HG03521 (cell line): ENCODE results near the gene DUOX1.
"Not testable (repeated sequence)": the region's sequence is repeated elsewhere in the genome, so short reads cannot be mapped to it uniquely, and the experiment has no call there.

Experiments
- ATAC-seq: cut with Tn5 transposase; IDR thresholded peaks from one replicate; pipeline ENCODE4 v1.9.1; 2021; ENCODE audit warnings: mild to moderate bottlenecking, moderate library complexity; ENCODE audit not compliant: unreplicated experiment

DUOX1 gene

DNA sequence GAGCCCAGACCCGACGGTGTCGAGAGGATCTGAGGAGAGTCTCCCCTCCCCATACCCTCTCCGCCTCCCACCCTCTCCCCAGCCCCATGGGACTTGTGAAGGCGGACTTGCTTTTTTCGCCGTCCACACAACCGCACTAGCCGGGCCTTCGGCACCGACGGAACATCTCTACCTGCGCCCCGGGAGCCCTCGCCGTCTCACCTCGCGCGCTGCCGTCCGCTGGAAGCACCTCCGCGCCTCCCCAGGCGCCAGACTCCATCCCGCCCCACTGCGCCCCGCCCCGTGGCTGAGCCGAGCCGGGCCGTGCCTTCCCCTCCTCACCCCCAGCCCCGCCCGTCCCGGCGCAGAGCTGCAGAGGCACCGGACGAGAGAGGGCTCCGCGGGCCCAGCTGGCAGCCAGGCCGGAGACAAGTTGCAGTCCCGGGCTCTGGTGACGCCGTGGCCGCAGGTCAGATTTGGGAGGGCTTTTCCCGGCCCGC lies at the start of gene DUOX1, which contains the start of gene DUOXA1:
Gene DUOX1 (plus strand): TSS at position 344 of the 479 bp plus-strand sequence. CDS start 1,973 bp downstream, outside the sequence.
Gene DUOXA1 (minus strand): TSS at position 229 of the 479 bp plus-strand sequence. CDS start 6,865 bp downstream, outside the sequence.
- no peak for ATAC-seq

DNA sequence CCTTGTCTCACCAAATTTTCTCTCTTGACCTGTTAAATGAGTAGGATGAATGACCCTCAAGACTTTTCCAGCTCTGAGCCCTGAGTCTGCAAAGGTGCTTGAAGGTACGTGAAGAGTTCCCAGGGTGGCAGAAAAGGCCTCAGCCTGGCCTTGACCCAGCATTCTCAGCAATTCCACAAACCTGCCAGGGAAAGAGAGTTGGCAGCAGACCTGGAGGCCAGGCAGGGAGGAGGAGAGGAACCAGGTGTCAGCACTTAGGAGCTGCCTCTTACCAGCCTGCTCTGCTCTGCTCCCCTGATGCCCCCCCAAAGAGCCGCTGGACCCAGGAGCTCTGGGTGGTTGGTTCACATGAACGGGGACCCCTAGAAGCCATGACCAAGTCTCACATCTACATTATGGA lies 49.2 kb upstream of the DUOX1 start:
- ATAC-seq: not testable (repeated sequence)

DNA sequence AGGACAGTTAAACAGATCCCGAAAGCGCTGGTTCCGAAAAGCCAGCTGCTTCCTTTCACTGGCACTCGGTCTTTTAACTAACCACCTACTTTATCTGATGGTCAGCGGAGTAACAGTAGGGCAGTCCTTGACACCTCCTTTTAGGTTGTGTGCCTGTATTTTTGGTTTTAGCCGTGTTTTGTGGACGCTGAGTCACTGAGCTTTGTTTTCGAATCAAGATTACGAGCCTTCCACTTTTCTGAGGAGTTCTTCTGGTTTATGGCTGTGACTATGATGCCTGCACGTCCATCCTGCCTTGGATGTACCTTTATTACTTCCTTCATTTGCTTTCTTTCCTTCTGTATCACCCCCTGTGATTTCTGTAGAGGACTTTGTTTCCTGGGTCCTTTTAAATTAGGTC lies 47.4 kb upstream of the DUOX1 start:
- not testable (repeated sequence) for ATAC-seq

DNA sequence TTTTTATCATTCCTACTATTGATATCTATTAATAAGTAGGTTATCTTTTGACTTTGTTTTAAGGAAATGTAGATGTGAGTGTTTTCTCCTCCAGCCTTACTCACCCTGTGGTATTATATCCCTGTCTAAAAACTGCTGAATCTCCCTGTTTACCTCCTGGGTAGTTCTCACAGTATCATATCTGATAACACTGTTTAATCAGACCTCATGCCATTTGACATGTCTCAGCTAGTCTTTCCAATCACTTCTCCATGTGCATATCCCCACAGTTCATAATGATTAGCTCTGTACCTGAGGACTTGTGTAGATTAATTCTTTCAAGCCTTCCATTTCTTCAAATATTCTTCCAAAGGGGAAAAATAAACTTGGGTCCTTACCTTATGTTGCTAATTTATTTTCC lies 46.6 kb upstream of the DUOX1 start:
- no peak for ATAC-seq

DNA sequence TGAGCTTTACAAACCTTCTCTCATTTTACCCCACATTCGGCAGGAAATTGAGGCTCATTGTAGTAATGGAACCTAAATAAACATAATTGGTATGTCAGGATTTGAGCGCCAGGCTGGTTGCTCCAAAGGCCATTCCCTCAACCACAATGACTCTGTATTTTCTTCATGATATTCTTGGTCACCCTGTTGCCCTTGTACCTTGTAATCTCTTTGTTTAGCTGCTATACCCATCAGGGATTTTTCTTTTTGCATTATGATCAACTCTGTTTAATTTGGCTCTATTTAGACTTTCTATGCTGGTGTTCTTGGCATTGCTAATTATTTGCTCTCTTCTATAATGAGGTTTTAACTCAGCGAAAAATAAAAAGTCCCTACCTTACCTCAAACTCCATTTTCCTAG lies 45.6 kb upstream of the DUOX1 start:
- no peak for ATAC-seq

DNA sequence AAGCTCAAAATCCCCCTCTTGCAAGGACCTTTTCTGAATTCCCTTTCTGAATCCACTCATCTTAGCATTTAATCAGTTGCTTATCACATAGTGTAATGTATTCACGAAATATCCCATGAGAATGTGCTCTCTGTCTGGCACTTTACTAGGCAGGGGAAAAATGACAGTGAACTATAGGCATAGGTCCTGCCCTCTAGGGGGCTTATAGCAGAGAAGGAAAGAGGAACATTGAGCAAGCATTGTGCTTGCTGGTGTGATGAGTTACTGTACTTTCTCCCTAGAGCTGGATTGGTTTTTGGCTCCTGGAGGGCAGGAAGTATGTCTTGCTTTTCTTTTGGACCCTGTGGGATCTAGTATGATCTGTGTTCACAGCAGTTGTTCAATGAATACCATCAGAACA lies 42.3 kb upstream of the DUOX1 start:
- ATAC-seq: no peak

DNA sequence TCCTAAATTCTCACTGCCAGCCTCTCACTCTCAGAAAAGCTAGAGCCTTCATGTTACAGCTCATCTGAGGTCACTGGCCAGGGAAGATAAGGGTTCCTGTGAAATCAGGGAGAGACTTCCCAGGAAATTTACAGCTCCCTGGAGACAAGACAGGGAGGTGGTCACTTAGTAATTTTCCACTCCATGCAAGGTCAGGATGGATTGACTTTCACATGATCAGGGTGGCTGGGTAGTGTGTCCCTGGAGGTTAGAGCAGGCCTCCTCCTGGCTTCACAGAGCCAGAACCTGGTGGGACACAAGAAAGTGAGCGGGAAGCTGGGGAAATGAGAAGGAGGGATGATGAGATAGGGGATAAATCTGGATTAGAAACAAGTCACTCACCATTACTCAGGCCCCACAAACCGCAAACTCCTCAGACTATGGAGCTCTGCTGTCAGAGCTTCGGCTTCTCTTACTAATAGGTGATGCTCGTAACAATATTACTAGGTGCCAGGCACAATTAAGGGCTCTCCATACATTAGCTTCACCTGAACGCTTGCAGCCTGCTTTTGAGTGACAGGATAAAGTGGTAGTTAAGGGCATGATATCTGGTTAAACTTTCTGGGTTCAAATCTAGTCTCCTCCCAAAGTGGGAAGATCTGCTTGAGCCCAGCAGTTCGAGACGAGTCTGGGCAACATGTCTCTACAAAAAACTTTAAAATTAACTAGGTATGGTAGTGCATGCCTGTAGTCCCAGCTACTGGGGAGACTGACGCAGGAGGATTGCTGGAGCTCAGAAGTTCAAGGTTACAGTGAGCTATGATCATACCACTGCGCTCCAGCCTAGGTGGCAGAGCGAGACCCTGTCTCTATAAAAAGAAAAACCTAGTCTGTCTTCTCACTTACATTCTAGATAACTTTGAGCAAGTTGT lies 40.7 kb upstream of the DUOX1 start:
- ATAC-seq: no peak

DNA sequence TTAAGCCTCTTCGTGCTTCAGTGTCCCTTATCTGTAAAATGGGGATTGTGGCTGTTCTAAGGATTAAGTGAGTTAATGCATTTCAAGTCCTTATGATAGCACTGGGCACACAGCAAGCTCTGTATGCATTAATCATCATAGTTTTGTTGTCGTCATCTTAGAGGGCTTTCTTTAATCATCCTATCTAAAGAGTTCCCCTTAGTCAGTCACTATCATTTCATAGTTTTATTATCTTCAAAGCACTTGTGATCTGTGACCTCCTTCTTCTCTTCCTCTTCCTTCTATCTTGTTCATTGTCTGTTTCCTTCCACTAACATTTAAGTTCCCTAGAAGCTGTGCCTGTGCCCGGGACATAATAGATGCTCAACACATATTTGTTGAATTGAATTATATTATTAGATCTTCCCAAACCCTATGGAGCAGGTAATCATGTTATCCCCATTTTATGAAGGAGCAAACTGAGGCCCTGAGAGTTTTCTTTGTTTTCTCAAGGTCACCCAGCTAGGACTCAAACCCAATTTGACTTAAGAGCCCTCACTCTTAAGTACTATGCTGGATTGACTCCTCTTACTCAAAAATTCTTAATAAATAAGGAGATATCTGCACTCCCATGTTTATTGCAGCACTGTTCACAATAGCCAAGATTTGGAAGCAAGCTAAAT lies 40.0 kb upstream of the DUOX1 start:
- ATAC-seq: no peak

DNA sequence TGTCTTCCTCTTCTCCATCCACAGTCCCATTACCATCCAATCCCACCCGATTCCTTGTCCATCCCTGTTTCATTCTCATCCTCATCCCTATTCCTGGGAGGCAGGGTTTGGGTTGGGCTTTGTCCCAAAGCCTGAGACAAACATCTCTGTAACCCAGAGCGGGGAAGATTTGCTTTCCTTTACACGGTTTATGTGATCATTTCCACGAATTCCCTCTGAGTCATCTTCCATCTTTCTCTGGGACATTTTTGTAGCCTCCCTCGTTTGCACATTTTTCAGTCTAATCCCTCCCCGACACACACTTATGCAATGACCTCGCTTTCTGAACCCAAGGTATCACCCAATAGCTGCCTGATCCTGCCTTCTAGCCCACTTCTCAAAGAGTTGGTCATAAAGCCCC lies 38.6 kb upstream of the DUOX1 start:
- no peak for ATAC-seq

DNA sequence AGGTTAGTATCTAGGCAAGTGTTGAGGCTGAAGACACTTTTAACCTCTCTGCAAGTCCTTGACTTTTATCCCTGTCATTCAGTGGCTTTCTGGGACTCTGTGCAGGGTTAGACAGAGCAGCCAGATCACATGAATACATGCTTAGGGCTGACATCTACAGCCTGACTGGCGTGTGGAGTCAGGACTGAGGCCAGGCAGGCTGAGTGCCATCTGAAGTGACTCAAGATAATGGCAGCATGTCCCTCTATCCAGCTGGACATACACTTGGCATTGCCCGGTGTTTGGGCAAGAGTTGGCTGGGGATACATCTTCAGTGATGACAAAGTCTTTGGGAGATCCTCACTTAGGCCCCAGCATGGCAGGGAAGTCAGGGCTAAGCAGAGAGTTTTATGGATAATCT lies 38.2 kb upstream of the DUOX1 start:
- ATAC-seq: no peak

DNA sequence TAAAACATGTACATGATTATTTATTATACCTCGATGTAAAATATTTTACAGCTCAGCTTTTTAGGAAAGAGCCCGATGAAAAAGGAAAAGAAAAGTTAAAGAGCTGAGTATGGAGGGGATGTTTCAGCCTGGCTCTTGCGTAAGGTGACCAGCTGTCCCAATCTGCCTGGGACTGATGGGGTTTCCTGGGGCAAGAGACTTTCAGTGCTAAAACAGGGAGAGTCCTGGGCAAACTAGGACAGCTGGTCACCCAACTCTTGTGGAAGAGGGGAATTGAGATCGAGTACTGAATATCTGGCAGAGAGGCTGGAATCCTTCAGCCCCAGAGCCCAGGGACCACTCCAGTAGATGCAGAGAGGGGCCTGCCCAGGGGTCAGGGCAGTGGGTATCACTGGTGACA lies 36.8 kb upstream of the DUOX1 start:
- no peak for ATAC-seq

DNA sequence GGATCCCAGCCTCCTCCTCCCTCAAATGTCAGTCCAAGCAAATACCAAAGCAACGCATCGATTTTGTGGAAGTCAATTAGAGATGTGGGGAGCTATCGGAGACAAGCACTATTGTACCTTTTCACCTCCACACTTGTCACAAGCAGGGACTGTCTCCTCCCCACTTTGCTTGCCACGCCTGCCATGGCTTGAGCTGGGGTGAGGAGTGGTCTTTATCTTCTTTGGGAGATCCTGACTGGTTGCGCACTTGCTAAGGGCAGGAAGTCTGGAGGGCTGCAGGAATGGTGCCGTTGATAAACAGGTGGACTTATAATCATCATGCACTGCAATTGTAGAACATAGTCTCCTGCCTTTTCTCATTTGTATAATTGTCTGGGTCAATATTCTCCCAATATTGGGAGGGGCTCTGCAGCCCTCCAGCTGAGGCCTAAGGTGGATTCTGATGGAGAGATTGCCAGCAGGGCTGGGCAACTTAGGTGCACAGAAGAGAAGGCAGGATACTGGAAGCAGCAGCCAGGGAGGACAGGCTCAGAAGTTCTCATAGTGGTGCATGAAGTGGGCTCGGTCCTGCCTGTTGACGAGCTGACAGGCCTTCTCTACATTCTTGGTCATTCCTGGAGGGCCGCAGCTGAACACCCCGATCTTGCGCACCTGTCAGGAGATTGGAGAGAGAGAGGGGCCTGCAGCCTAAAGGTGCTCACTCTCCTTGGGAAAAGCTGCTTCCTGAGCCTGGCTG lies 36.0 kb upstream of the DUOX1 start:
- no peak for ATAC-seq

DNA sequence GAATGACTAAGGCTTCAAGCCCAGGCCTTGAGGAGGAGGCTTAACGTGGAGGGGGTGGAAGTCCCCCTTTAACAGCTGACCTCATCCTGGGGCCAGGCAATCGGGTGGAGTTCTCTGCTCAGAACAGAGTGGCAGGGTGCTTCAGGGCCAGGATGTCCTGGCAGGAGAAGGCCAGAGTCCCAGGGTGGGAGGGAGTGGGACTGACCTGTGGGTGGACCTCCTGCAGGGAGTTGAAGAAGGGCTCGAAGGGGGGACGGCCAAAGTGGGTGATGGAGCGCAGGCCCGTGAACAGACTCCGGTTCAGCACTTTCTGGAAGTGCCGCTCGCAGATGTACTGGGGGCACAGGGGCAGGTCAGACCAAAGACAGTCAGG lies 35.5 kb upstream of the DUOX1 start:
- ATAC-seq: no peak

DNA sequence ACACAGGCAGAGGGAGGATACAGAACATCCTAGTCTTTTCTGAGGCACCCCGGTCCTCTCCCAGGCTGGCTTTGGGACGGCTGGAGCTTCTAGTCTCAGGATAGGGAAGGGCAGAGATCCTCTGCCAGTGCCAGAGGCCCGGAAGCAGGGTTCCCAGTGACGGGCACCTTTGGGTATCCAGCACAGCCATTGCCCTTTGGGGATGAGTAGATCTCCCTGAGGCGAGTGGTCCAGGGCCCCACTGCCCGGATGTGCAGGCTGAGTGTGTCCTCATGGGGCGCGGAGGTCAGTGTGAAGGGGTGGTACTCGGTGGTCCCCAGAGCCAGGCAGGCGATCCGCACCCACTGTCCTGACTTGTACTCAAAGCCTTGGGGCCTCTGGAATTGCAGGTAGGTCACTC lies 34.1 kb upstream of the DUOX1 start:
- no peak for ATAC-seq

DNA sequence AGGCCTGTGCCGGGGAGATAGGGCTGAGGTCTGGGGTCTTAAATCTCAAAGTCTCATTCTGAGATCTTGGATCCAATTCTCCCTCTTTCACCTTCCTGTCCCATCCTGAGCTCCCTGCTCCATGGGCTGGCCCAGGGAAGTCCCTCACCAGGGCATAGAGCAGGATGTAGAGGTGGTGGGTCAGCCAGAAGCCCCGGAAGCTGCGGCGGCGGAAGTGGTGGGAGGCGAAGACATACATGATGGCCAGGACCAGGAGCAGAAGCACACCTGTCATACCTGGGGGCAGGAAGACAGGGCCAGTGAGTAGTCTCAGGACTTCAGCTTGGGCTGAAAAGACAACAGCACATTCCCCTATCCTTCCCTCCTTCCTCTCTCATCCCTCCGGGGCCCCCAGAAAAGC lies 32.3 kb upstream of the DUOX1 start:
- no peak for ATAC-seq

DNA sequence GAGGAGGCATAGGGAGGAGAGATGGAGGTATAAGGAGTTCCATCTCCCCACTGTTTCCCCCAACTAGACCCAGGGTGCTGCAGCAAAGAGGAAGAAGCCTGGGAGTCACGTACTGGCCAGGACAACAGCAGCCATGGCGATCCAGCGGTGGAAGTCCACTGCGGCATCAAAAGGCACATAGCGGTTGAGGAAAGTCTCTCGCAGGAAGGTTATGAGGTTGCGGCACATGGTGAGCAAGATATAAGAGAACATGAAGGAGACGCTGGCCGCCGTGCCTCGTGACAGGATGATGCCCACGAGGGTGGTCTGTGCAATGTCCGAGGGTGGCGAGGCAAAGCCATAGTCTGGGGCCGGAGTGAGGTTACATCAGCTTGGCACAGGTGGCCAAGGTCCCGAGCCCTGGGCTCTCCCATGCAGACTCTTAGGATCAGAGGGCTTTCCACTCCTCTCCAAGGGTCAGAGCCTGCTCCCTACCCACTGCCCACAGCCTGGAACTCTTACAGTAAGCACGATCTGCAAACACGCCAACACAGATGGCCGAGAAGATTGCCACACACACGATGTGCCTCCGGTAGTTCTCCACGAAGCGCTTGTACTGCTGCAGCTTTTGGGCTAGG lies 30.1 kb upstream of the DUOX1 start:
- no peak for ATAC-seq

DNA sequence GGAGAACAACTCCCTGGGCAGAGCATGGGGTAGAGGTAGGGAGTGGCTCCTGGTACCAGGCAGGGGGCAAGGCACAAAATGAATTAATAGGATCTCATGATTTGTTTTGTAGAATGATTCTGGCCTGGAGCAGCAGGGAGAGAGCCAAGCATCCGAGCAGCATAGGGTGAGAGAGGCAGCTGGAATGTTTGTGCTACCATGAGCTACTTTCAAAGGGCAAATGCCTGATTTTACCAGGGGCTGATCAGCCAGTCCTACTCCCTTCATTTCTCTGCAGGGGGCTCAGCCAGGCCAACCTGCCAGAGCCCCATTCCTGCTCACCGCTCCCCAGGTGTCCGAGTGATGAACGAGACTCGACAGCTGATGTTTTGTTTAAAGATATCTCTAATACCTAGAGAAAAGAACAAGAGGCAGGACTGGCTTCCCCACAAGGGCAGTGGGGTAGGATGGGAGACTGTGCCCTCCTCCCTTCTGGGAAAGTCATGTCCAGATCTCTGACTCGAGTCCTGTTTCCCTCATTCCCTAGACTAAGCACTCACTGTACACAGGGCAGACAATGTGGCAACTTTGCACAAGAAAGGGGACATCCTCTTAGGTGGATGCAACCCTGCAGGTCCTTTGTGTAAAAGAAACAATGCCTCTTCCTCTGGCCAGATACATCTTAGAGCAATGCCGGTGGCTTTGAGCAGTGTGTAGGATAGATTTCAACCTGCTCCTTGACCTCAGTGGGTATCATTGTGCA lies 28.7 kb upstream of the DUOX1 start:
- ATAC-seq: no peak

DNA sequence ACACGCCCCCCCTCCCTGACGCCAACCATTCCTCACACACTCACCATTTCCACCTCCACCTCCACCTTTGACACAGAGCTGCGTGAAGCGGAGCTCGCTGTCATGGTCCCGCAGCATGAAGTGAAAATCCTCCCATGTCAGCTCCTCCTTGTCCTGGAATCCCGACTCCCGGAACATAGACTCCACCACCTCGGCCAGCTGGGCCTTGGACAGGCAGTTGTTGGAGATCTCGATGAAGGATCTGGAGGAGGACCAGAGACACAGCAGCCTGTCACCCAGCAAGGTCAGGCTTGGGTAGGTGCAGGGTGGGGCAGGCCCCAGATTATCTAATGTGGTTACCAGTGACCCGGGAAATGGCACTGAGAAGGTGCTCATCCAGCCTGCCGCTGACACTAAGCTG lies 28.0 kb upstream of the DUOX1 start:
- no peak for ATAC-seq

DNA sequence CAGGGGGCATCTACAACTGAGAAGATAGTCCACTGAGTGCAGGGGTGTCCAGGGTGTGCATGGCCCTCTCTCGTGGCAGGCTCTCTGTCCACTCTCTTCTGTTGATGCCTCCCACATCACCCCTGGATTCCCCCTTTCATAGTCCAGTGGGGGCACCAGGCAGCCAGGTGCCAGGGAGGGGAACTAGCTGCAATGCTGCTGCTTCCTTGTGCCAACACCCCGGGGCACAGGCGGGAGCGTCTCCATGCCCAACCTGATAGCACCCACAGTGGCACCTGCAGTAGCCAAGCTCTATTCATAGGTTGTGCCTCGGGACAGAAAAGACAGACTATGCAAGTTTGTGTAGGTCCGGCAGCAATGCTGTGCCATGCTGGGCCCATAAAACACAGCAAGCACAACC lies 27.6 kb upstream of the DUOX1 start:
- no peak for ATAC-seq

DNA sequence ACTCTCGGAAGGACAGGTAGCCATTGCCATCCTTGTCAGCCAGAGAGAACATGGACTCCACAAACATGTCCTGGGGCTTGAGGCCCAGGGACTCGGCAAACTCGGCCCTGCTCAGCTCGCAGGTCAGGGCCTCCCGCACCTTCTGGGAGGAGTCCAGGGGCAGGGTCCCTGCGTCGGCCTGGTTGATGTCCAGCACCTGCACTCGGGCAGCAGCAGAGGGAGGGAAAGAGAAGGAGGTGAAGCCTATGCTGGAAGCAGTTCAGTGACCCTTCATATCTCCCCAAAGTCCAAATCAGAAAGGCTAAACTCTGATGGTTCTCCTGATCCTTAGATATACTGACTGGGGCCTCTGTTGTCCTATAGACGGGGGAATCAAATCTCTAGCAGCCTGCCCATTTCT lies 25.6 kb upstream of the DUOX1 start:
- ATAC-seq: not testable (repeated sequence)
